CD1c-positive myeloid dendritic cell (primary cell): ENCODE data around the gene MUC4.

Experiments used
- DNase-seq: peaks from one replicate; pipeline ENCODE4 v3.0.0-alpha.2; 2016; ENCODE audit errors: extremely low spot score

Gene MUC4

GRCh38 chr3:195811756-195812155, at the start of gene MUC4:
MUC4 (minus strand) TSS chr3:195811929; CDS start chr3:195811817, 112 bp downstream.
- no peak for DNase-seq

DNA sequence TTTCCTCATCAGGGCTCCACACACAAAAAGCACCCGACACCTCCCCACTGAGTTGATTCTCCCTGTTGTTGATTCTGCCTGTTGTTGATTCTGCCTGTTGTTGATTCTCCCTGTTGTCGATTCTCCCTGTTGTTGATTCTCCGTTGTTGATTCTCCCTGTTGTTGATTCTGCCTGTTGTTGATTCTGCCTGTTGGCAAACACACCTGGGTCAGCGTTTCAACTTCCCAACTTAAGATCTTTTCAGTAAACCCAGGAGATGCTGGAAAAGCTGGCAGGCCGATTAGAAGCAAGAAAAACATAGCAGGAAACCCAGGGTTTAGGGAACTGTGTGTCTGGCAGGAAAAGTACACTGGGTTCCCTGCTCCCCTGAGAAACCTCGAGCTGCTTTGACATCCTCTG, 48.7 kb upstream of the MUC4 start:
- DNase-seq = no peak

DNA sequence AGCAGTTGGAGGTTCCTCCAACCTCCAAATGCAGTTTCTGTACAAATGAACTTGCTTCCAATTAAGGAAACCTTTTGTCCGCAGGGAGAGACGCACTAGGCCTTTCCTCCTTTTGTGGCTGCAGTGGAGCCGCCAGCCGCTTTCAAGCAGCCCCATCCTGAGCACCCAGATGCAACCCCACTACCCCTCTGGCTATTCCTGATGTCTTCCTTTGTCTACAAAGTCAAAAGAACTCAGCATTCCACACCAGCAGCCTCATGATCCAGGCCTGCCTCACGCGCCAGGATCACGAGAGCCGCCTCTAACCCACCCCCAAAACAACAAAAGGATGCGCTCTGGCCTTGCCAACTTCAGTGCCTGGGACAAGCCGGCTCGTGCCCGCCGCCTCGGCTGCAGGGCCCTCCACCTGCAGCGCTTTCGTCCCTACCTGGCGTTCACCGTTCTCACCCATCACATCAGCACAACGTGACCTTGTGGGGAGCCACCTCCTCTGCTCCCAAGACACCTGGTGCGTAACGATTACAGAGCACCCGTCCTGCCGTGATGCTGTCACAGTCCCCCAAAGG, 48.2 kb upstream of the MUC4 start:
- DNase-seq = no peak

GRCh38 chr3:195859061-195859845, 47.5 kb upstream of the MUC4 start:
- peak; percentile 83 for DNase-seq

GRCh38 chr3:195856410-195857084, 44.8 kb upstream of the MUC4 start:
- DNase-seq = no peak

DNA sequence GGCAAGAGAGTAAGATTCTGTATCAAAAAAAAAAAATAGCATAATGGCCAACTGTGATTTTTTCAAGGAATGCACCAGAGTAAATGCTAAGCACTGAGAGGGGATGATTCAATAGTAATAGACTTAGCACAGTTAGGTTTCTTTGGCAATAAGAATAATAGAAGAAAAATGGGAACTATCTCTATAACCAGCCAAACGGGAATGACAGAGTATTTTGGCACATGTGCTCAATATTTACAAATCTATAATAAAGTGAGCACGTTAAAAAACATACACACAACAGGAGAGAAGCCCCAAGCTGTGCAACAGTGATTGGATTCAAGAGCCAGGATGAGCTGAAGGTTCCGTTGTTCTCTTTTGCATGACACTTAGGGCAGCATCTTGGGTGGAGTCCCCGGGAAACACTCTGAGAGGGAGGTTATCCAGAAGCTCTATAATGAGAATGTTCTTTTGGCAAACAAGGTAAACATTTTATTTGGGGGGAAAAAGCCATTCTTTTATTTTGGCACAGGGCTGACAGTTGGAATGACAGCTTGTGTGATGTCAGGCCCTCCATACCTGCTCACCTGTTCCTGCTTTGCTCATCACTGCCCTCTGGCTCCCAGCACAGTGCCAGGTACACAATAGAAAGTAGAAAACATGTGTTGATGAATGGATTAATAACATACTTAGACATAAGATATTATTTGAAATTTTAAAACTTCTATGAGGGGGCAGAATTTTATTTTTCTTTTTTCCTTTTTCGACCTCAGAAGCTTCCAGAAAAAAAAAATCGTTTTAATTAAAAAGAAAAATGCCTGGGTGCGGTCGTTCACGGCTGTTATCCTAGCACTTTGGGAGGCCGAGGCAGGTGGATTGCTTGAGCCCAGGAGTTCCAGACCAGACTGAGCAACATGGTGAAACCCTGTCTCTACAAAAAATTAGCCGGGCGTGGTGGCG, 44.0 kb upstream of the MUC4 start:
- no peak for DNase-seq

- DNase-seq = no peak
Observed at GRCh38 chr3:195854628-195855294, 43.0 kb upstream of the MUC4 start.

DNA sequence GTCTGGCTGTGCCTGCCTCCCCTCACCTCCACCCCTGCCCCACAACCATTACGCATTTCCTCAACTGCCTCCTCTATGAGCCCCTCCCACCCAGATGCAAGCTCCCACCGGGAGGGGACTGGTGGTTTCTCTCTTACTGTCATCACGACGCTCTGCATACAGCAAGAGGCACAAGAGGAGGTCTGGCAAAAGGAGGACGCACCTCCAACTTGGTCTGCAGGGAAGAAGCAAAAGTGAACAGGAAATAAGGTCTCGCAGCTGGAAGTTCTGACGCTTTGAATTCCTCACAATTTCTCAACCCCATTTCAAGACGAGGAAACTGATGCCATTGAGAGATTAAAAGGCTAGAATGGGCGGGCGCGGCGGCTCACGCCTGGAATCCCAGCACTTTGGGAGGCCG, 42.3 kb upstream of the MUC4 start:
- no peak for DNase-seq

GRCh38 chr3:195853036-195853435, 41.3 kb upstream of the MUC4 start:
- DNase-seq = no peak

DNA sequence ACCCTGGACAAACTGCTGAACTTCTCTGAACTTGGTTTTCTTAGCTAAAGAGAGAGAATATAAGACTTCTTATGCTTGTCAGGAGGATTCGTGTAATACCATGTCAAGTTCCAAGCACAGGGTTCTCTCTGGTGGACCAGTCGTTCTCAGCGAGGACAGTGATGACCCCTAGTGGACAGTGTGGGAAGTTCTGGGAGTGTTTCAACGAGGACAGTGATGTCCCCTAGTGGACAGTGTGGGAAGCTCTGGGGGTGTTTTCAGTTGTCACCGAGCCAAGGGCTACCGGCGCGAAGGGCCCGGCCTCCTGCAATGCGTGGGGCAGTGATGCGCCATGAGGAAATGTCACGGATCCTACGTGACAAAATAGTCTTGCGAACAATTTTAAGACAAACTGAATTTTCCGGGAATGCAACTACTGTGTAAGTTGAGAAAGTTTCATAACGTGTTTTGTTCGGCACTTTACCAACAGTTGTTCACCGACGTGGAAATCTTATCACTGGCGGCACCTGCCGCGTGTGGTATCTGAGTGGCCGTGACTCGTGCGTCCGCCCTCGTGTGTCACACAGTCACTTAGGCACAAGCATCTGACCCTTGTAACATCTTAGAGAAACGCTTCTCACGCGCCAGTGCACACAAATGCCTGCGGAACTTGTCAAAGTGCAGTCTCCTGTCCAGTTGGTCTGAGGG, 39.3 kb upstream of the MUC4 start:
- peak; percentile 96 for DNase-seq

DNA sequence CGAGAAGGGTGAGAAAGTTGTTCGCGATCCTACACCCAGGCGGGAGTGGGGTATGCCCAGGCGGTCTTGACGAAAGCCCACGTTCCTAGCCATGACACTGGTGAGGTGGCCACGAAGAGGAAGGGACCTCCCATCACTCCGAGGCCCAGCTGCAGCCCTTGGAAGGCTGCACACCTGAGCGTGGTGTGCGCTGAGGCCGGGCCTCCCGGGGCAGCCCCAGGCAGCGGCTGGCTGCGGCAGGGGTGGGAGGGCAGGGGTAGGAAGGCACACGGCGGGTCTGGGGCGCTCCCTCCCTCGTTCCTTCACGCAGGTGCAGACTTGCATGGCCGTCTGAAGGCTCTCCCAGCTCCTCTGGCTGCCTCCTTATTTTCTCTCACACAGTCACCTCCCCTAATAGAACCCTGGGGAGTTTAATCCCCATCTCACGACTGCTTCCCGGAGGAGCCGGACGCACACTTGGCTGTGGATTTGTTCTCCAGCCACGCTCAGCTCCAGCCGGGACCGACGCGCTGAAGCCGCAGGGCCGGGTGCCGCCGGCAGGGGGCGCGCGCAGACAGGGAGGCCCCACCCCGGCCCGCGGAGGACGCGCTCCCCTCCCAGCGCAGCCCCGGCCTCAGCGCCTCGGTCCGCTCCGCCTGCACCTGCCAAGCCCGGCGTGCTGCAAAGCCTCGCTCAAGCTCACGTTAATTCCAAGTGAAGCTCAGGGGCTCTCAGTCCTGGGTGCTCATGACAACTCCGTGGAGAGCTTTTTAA, 37.8 kb upstream of the MUC4 start:
- DNase-seq = no peak

GRCh38 chr3:195847055-195847950, 35.6 kb upstream of the MUC4 start:
- DNase-seq = no peak

GRCh38 chr3:195845483-195845882, 33.8 kb upstream of the MUC4 start:
- DNase-seq = no peak

- DNase-seq = no peak
Observed at GRCh38 chr3:195844671-195845218, 33.0 kb upstream of the MUC4 start.

DNA sequence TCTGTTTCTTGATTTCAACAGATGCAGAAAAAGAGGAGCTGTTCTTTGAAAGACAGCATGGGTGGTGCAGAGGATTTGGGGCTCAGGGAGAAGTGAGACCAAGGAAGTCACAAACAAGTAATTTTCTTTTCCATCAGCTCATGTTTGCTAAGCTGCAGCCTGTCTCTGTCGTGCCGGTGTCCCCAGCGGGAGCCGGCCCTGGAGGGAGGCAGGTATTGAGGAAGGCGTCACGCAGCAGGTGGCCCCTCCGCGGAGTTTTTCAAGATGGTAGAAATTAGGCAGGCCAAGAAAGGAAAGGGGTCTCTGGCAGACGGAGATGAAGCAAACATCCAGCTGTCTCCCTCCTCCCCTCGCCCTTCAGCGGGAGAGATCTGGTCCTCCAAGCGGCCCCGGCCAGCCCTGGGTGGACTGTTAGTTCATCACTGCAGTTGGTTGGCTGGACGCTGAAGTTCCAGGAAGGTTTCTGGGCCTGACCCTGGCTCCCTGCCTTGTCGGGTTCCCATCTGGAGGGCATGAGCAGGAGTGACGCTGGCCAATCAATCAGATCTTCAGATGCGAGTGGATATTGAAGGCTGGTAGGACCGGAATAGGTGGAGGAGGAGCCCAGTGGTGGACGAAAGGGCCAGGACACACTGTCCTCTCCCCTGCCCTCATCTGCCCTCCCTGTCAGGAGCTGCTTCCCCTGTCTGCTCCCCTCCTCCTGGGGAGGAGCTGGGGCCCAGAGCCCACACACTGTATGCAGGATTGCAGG, 27.7 kb upstream of the MUC4 start:
- no peak for DNase-seq

DNA sequence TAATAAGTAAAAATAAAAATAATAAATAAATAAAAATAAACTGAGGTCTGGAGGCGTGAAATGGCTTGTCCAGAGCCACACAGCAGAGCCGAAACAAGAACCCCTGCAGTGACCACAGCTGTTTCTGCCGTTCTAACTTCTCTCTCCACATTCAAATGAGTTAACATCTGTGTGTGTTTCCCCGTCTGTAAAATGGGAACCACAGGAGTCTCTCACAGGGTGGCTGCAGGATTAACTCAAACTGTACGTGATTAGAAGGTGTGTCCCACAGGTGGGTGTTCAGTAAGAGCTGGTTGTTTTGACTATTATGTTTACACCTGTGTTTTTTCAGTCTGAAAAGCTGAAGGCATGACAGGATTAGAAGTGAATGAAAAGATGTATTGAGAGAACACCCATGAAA, 27.0 kb upstream of the MUC4 start:
- DNase-seq = no peak

GRCh38 chr3:195836476-195837135, 24.9 kb upstream of the MUC4 start:
- no peak for DNase-seq
